Measurements from ENCODE around the gene KCNJ10.

- no peak for TF ChIP-seq CTCF (conservative IDR thresholded peaks at IDR 0.05 in 1 of 2, IDR thresholded peaks at IDR 0.05 in 1 of 2; ENCODE audit: extremely low read depth in 1 of 2, insufficient read depth in 1 of 2, low read depth in 1 of 2, low read length in 2 of 2)
- no peak for TF ChIP-seq EZH2 (IDR thresholded peaks at IDR 0.05; ENCODE audit: borderline replicate concordance, low read length)
Observed at GRCh38 chr1:160090760-160091159, 20.8 kb upstream of the KCNJ10 start.
